Stimulated activated CD8-positive, alpha-beta memory T cell treated with anti-CD3 and anti-CD28 coated beads, Interleukin-2, amount 100 ng/mL, for 48 hours (primary cell): ENCODE measurements around the gene PHF24.
"Not testable (repeated sequence)": the region's sequence is repeated elsewhere in the genome, so short reads cannot be mapped to it uniquely, and the experiment has no call there.

Experiments
- DNase-seq, 2 donors: peaks; one replicate each; pipeline ENCODE4 v3.0.0-alpha.2; 2020; ENCODE audit warnings: low read depth in 2 of 2

PHF24 gene

GRCh38 chr9:34957492-34958410, at the start of gene PHF24:
TSS of gene PHF24 (plus strand) at chr9:34958285. CDS start at chr9:34971299, 13,014 bp downstream.
- no peak for DNase-seq

GRCh38 chr9:34927061-34927460, 31.0 kb upstream of the PHF24 start:
- DNase-seq = no peak

- DNase-seq = no peak
Observed at GRCh38 chr9:34928921-34929320, 29.2 kb upstream of the PHF24 start.

GRCh38 chr9:34929506-34930102, 28.5 kb upstream of the PHF24 start:
- peak; percentile 12 to 19 for DNase-seq

GRCh38 chr9:34939989-34940388, 18.1 kb upstream of the PHF24 start:
- not testable (repeated sequence) for DNase-seq

GRCh38 chr9:34948451-34948850, 9.6 kb upstream of the PHF24 start:
- DNase-seq = no peak

- no peak for DNase-seq
Observed at GRCh38 chr9:34954225-34954624, 3.9 kb upstream of the PHF24 start.

GRCh38 chr9:34956066-34956465, 2.0 kb upstream of the PHF24 start:
- not testable (repeated sequence) for DNase-seq

- no peak for DNase-seq
Observed at GRCh38 chr9:34956648-34957047, 1.4 kb upstream of the PHF24 start.

GRCh38 chr9:34958411-34958982, 412 bp downstream of the PHF24 start:
- no peak for DNase-seq

- DNase-seq = no peak
Observed at GRCh38 chr9:34959461-34959860, 1.4 kb downstream of the PHF24 start.

- no peak for DNase-seq
Observed at GRCh38 chr9:34961574-34962490, 3.7 kb downstream of the PHF24 start.

- no peak for DNase-seq
Observed at GRCh38 chr9:34962546-34962945, 4.5 kb downstream of the PHF24 start.

- DNase-seq = no peak
Observed at GRCh38 chr9:34963552-34963951, 5.5 kb downstream of the PHF24 start.

GRCh38 chr9:34964458-34964857, 6.4 kb downstream of the PHF24 start:
- no peak for DNase-seq

- DNase-seq = no peak
Observed at GRCh38 chr9:34971146-34971811, 13.2 kb downstream of the PHF24 start.

GRCh38 chr9:34974664-34975063, 16.6 kb downstream of the PHF24 start:
- no peak for DNase-seq

GRCh38 chr9:34976441-34976840, 18.4 kb downstream of the PHF24 start:
- DNase-seq = no peak

- no peak for DNase-seq
Observed at GRCh38 chr9:34976992-34977391, 18.9 kb downstream of the PHF24 start.

- no peak for DNase-seq
Observed at GRCh38 chr9:34980181-34980761, 22.2 kb downstream of the PHF24 start.

- no peak for DNase-seq
Observed at GRCh38 chr9:34982361-34982760, 24.3 kb downstream of the PHF24 start.
